Stimulated activated CD4-positive, alpha-beta T cell treated with anti-CD3 and anti-CD28 coated beads, Interleukin-4, amount 100 ng/mL, for 1 hour (primary cell): ENCODE measurements around the gene MYO10.
"Not testable (repeated sequence)": the region's sequence is repeated elsewhere in the genome, so short reads cannot be mapped to it uniquely, and the experiment has no call there.

Experiments
- DNase-seq: peaks from one replicate; pipeline ENCODE4 v3.0.0-alpha.2; 2020

MYO10 gene

DNA sequence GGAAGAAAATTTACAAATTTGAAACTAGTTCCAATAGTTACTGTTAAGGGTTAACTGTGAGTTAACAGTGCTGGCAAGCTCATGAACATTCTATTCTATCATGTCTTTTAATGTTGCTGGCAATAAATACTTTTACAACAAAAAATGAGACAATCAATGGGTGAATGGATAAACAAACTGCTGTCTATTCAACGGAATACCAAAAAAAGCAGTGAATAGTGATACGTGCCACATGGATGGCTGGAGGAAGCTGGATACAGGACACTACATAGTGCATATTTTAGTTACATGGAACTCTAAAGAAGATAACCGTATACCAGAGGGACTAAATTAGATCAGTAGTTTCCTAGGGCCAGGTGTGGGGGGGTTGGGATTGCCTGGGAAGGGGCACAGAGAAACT, 163.5 kb downstream of the MYO10 start:
- no peak for DNase-seq

- DNase-seq: no peak
Measured at GRCh38 chr5:16768184-16768583, 167.9 kb downstream of the MYO10 start.

GRCh38 chr5:16763211-16763610, 172.9 kb downstream of the MYO10 start:
- no peak for DNase-seq

DNA sequence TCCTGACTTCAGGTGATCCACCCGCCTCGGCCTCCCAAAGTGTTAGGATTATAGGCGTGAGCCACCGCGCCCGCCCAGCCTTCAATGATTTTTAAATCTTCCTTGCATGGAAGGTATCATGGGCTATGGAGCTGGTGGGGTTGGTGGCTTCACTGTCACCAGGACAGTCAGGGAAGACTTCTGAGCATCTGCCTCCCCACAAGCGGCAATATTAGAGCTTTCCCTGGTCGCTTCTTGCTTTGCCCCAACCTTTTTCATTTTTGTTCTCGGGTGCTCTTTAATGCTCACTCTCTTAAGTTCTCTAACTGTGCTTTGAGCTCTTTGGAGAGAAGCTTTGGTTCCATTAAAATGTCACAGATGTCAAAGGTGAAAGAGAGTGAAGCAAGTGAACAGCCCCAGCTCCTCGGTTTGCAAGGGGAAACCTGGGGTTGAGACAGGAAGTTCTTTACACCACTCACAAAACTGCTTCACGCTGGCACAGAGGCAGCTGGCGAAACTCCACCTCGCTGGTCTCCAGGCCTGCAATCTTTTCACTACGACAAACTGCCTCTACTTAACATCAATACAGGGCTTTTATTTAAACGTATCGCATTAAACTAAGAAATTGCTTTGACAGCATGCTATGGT, 176.8 kb downstream of the MYO10 start:
- peak; percentile 4 for DNase-seq

DNA sequence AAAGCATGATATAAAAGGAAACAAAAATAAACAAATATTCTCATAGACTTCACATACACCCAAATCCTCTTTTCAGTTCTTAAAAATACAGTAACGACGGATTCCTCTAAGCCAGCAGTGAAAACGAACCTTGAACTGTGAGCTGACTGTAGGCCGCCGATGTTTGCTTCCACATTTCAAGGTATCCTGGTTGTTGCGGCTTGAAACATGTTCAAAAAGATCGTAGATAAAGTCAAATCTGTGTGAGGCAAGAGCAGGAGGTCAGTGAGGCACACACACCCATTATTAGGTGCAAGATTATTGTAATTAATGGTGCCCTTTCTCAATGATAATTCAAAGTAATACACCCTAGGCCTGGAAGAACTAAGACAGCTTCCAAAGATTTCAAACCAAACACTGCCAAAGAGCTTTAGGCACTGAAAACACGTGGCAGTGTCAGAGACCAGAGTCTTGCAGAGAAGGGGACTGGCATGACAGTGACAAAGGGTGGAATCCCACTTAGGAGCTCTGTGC, 178.0 kb downstream of the MYO10 start:
- DNase-seq: no peak

GRCh38 chr5:16757577-16757976, 178.5 kb downstream of the MYO10 start:
- not testable (repeated sequence) for DNase-seq

DNA sequence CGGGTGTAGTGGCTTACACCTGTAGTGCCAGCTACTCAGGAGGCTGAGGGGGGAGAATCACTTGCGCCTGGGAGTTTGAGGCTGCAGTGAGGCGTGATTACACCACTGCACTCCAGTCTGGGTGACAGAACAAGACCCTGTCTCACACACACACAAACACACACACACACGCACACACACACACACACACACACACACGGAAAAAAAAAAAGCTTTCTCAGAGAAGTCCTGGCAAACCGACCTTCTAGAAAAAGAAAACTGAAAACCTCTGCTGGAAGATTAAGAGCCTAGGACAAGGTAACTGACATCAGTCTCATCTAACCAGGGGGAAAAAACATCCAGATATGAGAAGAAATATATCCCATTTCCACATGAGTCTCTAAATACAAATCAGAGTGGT, 178.9 kb downstream of the MYO10 start:
- no peak for DNase-seq

- DNase-seq: no peak
Measured at GRCh38 chr5:16756692-16757091, 179.4 kb downstream of the MYO10 start.

GRCh38 chr5:16755641-16756040, 180.4 kb downstream of the MYO10 start:
- no peak for DNase-seq

DNA sequence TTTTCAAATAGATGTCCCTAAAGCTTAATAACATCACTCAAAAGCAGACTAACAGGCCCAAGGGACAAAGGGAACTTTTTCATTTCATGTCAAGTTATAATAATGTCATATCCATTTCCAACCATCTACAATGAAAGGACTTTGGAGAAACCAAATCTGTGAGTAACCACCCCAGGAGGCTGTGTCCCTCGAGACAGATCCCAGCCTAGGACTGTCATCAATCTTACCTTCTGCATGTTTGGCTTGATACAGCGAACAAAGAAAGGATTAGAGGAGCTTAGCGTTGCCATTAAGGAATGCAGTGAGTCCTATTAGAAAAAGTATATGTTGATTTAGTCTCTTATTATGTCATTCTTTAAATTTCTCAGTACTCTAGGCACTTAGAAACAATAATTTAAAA, 181.5 kb downstream of the MYO10 start:
- DNase-seq: no peak

DNA sequence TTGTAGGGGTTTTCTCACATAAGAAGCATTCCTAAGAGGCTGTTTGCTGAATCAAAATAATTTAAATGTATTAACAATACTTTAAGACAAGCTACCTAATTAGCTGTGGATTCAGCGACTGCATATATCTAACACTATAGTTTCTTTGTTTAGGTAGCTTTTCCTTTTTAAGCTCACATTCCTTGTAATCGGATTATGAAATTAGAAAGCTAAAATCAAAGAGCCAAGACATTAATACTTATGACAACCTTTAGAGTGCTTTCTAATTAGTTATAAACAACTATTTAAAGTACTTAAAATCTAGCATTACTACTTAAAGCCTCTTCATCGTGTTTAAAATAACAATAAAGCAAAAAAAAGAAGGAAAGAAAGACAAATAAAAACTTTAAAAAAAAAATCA, 182.0 kb downstream of the MYO10 start:
- no peak for DNase-seq

DNA sequence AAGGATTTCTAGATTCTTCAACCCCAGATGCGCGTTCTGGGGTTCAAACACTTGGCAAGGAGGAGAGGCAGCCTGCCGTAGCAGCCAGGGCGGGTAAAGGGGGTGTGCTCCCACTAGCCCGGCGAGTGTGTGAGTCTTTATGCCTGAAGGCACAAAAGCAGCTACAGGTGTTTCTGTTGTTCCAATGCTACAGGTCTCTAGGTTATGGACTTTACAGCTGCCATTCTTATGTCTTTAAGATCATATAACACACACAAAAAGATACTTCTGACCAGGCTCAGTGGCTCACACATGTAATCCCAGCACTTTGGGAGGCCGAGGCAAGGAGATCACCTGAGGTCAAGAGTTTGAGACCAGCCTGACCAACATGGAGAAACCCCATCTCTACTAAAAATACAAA, 185.6 kb downstream of the MYO10 start:
- no peak for DNase-seq

DNA sequence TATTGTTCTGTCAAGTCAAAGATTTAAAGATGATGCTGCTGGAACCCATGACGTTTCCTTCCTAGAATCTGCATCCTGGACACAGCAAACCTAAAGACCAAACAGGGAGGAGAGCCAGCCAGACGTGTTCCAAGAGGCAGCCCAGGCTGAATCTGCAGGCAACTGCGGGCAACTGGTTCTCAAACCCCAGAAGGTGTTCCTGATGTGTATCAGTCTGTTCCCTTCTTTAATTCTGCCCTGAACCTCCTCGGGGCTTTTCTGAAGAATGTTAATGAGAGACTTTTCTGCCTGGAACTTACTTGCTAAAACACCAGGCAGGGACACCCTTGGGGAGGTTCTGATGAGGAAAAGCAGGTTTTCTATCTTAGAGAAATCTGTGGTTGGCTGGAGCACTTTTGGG, 186.5 kb downstream of the MYO10 start:
- no peak for DNase-seq

DNA sequence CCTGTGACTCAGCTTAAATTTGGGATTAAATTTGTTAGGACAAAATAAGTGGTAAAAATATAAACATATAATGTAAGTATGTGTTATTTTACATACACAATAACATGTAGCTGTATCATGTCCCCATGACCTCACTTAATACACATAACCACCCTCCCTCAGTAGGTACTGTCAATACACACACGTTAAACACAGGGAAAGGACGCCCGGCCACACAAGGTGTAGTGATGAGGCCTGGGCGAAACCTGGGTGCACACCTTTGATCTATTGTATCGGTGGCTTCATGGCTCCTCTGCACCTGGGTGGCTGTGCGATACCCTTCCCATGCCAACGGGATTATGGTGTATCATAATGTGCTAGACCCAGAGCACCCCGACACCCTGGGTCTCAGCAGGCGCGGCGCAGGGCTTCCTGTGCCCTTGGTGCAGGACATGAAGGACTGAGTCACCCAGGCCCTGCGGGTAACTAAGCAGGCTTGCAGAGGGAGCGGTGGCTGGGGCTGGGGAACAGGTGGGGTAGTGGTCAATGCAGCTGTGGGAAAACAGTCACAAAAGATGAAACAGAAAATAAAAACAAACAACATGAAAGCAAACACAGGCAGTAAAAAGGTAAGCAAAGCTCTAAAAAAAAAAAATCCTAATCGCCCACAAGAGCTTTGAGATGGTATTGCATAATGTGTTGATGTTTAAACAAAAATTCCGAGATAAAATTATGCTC, 191.8 kb downstream of the MYO10 start:
- DNase-seq: no peak

DNA sequence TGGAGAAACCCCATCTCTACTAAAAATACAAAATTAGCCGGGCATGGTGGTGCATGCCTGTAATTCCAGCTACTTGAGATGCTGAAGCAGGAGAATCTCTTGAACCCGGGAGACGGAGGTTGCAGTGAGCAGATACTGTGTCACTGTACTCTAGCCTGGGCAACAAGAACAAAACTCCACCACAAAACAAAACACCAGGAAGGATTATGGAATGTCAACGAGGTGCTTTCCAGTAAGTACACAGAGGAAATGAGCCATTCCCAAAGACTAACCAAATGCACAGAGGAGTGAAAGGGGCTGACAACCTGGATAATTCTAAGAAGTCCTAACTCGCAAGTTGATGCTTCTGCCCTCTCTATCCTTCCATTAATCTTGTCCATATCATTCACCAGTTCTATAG, 193.2 kb downstream of the MYO10 start:
- DNase-seq: no peak

DNA sequence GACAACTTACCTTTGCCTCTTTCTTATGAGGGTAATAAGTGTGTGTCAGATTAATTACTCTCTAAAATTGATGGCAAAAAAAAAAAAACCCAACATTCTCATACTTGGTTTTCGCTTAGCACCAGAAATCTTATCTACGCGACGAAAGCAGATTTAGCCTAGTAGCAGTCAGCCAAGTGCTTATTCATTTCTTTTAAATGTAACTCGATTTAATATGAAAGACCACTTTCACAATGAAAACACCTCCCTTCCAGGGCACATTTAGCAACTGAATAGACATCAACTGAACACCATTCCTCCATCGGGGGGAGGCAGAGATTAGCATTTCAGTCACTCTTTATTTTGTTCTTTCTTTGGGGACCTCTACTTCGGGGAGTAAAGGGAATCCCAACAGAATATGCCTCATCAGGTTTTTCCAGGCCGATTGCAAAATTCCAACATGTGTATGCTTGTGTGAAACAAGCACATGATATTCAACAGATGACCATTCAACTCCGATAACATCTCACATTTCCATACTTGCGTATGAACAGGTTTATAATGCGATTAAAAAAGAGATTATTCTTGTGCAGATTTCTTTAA, 195.2 kb downstream of the MYO10 start:
- DNase-seq: no peak

GRCh38 chr5:16740066-16740810, 195.8 kb downstream of the MYO10 start:
- no peak for DNase-seq

- not testable (repeated sequence) for DNase-seq
Measured at GRCh38 chr5:16738393-16738792, 197.7 kb downstream of the MYO10 start.

DNA sequence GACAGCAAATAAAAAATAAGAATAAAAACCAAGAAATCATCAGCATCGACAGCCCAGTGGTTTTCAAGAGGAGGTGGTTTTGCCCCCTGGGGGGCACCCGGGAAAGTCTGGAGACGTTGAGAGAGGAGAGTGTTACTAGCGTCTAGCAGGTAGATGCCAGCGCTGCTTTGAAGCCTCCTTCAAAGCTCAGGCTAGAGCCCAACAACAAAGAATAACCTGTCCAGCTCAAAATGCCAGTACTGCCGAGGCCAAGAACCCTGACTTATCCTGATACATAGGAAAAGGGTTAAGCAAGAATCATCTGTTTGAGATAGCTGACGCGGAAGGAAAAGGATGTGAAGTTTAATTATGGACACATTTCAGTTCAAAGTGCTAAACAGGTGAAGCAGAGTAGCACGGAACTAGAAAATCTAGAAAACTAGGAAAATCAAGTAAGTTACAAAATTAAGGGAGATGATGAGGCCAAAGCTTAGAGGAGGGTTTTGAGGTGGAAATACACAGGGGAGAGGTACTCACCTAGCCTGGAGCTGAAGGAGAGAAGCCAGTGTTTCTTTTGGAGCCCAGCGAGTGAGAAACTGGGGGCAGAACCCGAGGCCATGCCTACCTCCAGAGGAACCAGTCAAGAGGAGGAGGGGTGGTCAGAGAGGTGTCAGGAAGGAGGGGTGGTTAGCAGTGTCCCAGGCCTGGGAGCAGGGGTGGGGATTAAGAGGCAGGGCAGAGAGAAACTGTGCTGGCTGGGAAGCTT, 198.3 kb downstream of the MYO10 start:
- no peak for DNase-seq

DNA sequence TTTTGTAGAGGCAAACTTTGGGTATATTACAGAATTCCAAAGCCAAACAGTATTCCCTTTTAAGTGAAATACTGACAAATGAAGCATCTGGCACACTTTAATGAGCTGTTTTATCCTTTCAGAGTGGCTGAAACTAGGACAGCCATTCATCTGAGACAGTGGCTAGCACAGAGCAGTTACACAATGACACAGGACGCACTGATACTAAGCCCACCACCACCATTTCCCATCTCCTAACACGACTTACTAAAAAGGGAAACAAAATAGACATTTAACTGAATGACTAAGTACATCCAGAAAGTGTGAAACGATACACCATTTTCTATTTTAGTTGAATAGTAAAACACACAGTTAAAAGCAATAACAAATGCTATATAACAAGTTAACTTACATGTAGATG, 198.9 kb downstream of the MYO10 start:
- no peak for DNase-seq

DNA sequence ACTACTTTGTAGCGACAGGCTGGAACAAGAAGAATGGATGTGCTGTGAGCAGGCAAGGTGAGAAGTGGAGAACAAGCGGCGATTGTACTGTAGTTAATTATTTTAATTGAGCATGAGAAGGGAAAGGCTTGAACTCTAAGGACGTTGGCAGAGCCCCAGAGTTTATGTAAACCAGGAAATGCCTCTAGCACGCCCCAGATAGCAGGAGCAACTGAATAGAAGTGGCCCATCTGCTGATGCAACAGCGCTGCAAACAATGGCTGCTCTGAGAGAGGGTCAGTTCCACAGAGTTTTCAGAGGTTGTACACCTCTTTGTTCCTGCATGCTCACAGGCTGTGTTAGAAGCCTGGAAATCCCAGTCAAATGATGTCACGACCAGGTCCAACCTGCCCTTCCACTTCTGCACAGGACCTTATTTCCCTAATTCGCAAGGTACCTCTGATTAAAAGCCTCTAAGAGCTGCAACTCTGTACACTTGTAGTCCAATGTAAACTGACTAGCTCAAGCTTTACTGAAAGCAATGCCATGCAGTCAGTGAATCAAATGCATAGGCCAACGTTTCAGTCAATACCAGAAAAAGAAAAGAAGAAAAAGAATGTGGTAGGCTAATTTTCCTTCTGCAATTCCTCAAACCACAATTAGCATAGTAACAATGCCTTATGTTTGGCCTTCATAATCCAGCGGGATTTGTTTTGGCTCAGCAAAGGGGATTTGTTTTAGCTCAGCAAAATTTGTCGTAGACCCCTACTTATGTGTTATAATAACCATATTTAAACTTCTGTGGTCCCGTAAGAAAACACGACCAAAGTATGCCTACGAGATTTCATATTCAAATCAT, 199.7 kb downstream of the MYO10 start:
- no peak for DNase-seq
